ENCODE data around the gene PHF21B. TPM values are rescaled to one million over a fixed set of nuclear protein-coding genes. Genes with fewer than 3 reads are reported as not detected.

The PHF21B gene
- total RNA-seq, 4 donors from 2014 or later, result under 0.01 to 11.9 (median 2.9) TPM

- Histone ChIP-seq H3K4me1 (no peaks in the 10 kb centered on the region), H3K27ac (no peak overlapping the region), H3K9me3 (no peaks in the 10 kb centered on the region), H3K4me3 (no peak overlapping the region), H3K27me3 (no peaks in the 10 kb centered on the region), H3K36me3 (no peaks in the 10 kb centered on the region)
- no peak for DNase-seq
- TF ChIP-seq CTCF (IDR thresholded peaks at IDR 0.05) (no peak), POLR2A (IDR thresholded peaks at IDR 0.05) (no peak)
- intact Hi-C loops (cut with DNase I; ENCODE audit: low total_unique reads), result no loop called here
These were observed 70.9 kb downstream of the PHF21B start for GRCh38 chr22:44938886-44939285.

DNA sequence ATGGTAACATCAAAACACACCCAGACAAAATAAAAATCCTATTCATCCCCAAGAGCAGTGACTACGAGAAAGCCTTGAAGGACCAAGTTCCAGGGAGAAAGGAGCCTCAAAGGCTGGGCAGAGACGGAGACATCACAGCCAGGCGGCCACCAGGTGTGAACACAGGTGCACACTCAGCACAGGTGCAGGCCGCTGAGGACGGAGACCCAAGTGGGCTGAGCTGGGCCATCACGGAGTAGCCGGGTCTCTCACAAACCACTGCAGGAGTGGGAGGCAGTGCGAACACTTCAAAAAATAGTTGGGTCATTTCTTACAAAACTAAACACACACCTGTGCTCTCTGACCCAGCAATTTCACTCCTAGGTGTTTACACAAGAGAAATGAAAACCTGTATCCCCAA is 72.6 kb downstream of the PHF21B start:
- no peak for DNase-seq
- Histone ChIP-seq H3K4me1 (peaks cover 0 to under 1% of the 10 kb centered on the region in 2 donors), H3K27me3 (no peaks in the 10 kb centered on the region), H3K27ac (no peak overlapping the region), H3K36me3 (no peaks in the 10 kb centered on the region), H3K4me3 (no peak overlapping the region), H3K9me3 (no peaks in the 10 kb centered on the region)
- TF ChIP-seq POLR2A (IDR thresholded peaks at IDR 0.05) (no peak), CTCF (IDR thresholded peaks at IDR 0.05) (no peak)
- intact Hi-C loops (cut with DNase I; ENCODE audit: low total_unique reads), result no loop called here

DNA sequence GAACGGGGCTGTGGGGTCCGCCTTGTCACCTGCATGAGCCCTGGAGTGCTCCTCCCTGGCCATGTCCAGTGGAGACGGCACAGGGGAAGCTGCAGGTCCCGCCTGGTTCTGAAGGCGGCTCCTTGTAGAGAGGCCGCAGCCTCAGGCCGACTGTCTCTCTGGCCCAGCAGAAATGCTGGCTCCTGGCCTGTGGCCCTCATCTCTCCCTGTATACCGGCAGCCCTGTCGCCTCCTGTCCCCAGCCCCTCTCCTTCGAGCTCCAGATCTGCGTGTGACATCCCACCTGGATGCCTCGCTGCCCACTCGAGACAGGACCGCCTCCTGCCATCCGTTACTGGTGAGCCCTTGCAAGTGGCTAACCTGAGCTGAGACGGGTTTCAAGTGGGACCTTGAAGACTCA is 73.6 kb downstream of the PHF21B start:
- DNase-seq, result no peak

DNA sequence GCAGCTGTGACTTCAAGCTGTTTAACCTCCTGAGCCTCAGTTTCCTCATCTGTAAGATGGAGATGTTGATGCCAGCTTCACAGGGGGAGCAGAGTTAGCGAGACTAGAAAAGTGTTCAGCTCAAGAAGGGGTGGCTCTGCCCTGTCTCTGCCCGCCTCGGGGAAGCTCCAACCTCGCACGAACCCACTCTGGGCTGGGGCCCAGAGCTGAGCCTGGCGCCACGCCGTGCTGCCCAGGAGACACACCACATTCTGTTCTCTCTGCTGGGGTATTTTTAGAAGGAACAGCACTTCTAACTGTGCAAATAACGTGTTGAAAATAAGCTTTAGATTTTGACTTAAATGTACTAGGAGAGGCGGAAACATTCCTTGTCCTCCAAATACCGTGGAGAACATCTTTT is 74.1 kb downstream of the PHF21B start:
- H3K27ac ChIP-seq, result no peak overlapping the region
- H3K4me1 ChIP-seq, result peaks cover 0 to 7% of the 10 kb centered on the region in 2 donors
- no peaks in the 10 kb centered on the region for H3K27me3 ChIP-seq
- intact Hi-C loops (cut with DNase I; ENCODE audit: low total_unique reads), result no loop called here
- H3K4me3 ChIP-seq, result no peak overlapping the region
- no peak for DNase-seq
- H3K36me3 ChIP-seq, result no peaks in the 10 kb centered on the region
- H3K9me3 ChIP-seq, result no peaks in the 10 kb centered on the region
- TF ChIP-seq POLR2A (IDR thresholded peaks at IDR 0.05), result no peak
- TF ChIP-seq CTCF (IDR thresholded peaks at IDR 0.05), result no peak

More for the DNA sequence above, 73.6 kb downstream of the PHF21B start:
- intact Hi-C loops (cut with DNase I; ENCODE audit: low total_unique reads), result no loop called here
- Histone ChIP-seq H3K27me3 (no peaks in the 10 kb centered on the region), H3K4me1 (peaks cover 0 to 7% of the 10 kb centered on the region in 2 donors), H3K27ac (no peak overlapping the region), H3K9me3 (no peaks in the 10 kb centered on the region), H3K36me3 (no peaks in the 10 kb centered on the region), H3K4me3 (no peak overlapping the region)
- TF ChIP-seq CTCF (IDR thresholded peaks at IDR 0.05), result no peak
- no peak for TF ChIP-seq POLR2A (IDR thresholded peaks at IDR 0.05)

DNA sequence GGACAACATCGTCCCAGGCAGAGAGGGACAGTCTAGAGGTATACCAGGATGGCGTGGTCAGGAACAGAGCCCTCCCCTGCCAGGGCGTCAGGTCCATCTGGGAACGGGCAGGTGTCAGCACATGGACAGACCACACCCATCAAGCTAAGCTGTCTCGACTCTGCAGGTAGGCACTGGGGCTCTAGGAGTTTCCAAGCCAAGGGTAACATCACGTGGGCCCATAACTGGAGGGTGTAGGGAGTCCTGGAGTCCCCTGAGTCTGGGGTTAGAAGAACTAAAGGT is 75.4 kb downstream of the PHF21B start:
- intact Hi-C loops (cut with DNase I; ENCODE audit: low total_unique reads), result no loop called here
- Histone ChIP-seq H3K4me3 (no peak overlapping the region), H3K9me3 (no peaks in the 10 kb centered on the region), H3K36me3 (no peaks in the 10 kb centered on the region), H3K4me1 (peaks cover 0 to 7% of the 10 kb centered on the region in 2 donors), H3K27ac (no peak overlapping the region), H3K27me3 (no peaks in the 10 kb centered on the region)
- no peak for DNase-seq
- TF ChIP-seq POLR2A (IDR thresholded peaks at IDR 0.05) (no peak), CTCF (IDR thresholded peaks at IDR 0.05) (no peak)

Data from uterus (tissue), 4 donors.